Mesothelial cell of epicardium (in vitro differentiated cells): ENCODE measurements around the gene ARHGAP42. TPM values are rescaled to one million over a fixed set of nuclear protein-coding genes. Genes with fewer than 3 reads are reported as not detected.

Experiments used
- DNase-seq, 2 experiments: peaks; one replicate each; pipeline ENCODE4 v3.0.0; 2021; ENCODE audit warnings: low spot score in 2 of 2; ENCODE audit not compliant: unreplicated experiment in 2 of 2
- H3K27ac Mint-ChIP-seq: 2 replicates; pipeline ENCODE4 v1.8.0; 2021; ENCODE audit warnings: mixed read lengths
- H3K27me3 Mint-ChIP-seq: 2 replicates; pipeline ENCODE4 v1.8.0; 2021; ENCODE audit warnings: low read depth, mixed read lengths
- H3K36me3 Mint-ChIP-seq: 2 replicates; pipeline ENCODE4 v1.8.0; 2021; ENCODE audit warnings: mixed read lengths
- H3K4me1 Mint-ChIP-seq: 2 replicates; pipeline ENCODE4 v1.8.0; 2021; ENCODE audit warnings: mixed read lengths
- H3K4me3 Mint-ChIP-seq: 2 replicates; pipeline ENCODE4 v1.8.0; 2021; ENCODE audit warnings: mild to moderate bottlenecking, moderate library complexity, mixed read lengths
- H3K9me3 Mint-ChIP-seq: 2 replicates; pipeline ENCODE4 v1.8.0; 2021; ENCODE audit warnings: mixed read lengths
- CTCF ChIP-seq: fragments of 200-600 bp; sonication (generic); IDR thresholded peaks from one replicate; pipeline ENCODE4 v1.5.0; 2021; ENCODE audit warnings: antibody characterized with exemption; ENCODE audit not compliant: unreplicated experiment
- total RNA-seq: library from RNA; stranded (reverse); gene quantifications from 3 replicates; pipeline ENCODE4 v1.2.1, GENCODE V29; 2021

ARHGAP42 gene
- total RNA-seq, 1 donor from 2014 or later: 19.4 TPM

- no peak for TF ChIP-seq CTCF
- Mint-ChIP-seq H3K9me3 (no peaks in the 10 kb centered on the region), H3K27ac (no peak overlapping the region)
Measured at GRCh38 chr11:100756559-100756958, 69.5 kb downstream of the ARHGAP42 start.

GRCh38 chr11:100757646-100758045, 70.6 kb downstream of the ARHGAP42 start:
- Mint-ChIP-seq H3K4me3 (no peak overlapping the region), H3K27me3 (no peaks in the 10 kb centered on the region), H3K9me3 (no peaks in the 10 kb centered on the region), H3K36me3 (no peaks in the 10 kb centered on the region), H3K27ac (no peak overlapping the region), H3K4me1 (peaks cover 16% of the 10 kb centered on the region)
- DNase-seq: no peak
- no peak for TF ChIP-seq CTCF

More at GRCh38 chr11:100756559-100756958, 69.5 kb downstream of the ARHGAP42 start:
- Mint-ChIP-seq H3K36me3 (no peaks in the 10 kb centered on the region), H3K4me1 (peaks cover 14% of the 10 kb centered on the region), H3K27me3 (no peaks in the 10 kb centered on the region), H3K4me3 (no peak overlapping the region)
- no peak for DNase-seq

- H3K9me3 Mint-ChIP-seq: no peaks in the 10 kb centered on the region
- no peak for TF ChIP-seq CTCF
- no peaks in the 10 kb centered on the region for H3K27me3 Mint-ChIP-seq
- H3K4me3 Mint-ChIP-seq: no peak overlapping the region
- DNase-seq: no peak
- no peak overlapping the region for H3K27ac Mint-ChIP-seq
- peaks cover 5% of the 10 kb centered on the region for H3K4me1 Mint-ChIP-seq
- no peaks in the 10 kb centered on the region for H3K36me3 Mint-ChIP-seq
Measured at GRCh38 chr11:100759106-100759505, 72.0 kb downstream of the ARHGAP42 start.

GRCh38 chr11:100759856-100760255, 72.8 kb downstream of the ARHGAP42 start:
- no peak for DNase-seq
- H3K4me1 Mint-ChIP-seq: peaks cover 7% of the 10 kb centered on the region
- no peak overlapping the region for H3K27ac Mint-ChIP-seq
- no peaks in the 10 kb centered on the region for H3K27me3 Mint-ChIP-seq
- no peak for TF ChIP-seq CTCF
- no peak overlapping the region for H3K4me3 Mint-ChIP-seq
- no peaks in the 10 kb centered on the region for H3K36me3 Mint-ChIP-seq
- no peaks in the 10 kb centered on the region for H3K9me3 Mint-ChIP-seq

GRCh38 chr11:100760744-100761143, 73.7 kb downstream of the ARHGAP42 start:
- no peak overlapping the region for H3K4me3 Mint-ChIP-seq
- no peaks in the 10 kb centered on the region for H3K27me3 Mint-ChIP-seq
- no peak for DNase-seq
- no peak for TF ChIP-seq CTCF
- no peaks in the 10 kb centered on the region for H3K36me3 Mint-ChIP-seq
- H3K27ac Mint-ChIP-seq: peak overlapping the region; percentile 1
- peaks cover 7% of the 10 kb centered on the region for H3K4me1 Mint-ChIP-seq
- H3K9me3 Mint-ChIP-seq: no peaks in the 10 kb centered on the region

GRCh38 chr11:100761841-100762240, 74.8 kb downstream of the ARHGAP42 start:
- Mint-ChIP-seq H3K4me1 (peaks cover 7% of the 10 kb centered on the region), H3K4me3 (no peak overlapping the region), H3K27me3 (no peaks in the 10 kb centered on the region), H3K9me3 (no peaks in the 10 kb centered on the region), H3K27ac (peak overlapping the region; percentile 16), H3K36me3 (peaks cover 2% of the 10 kb centered on the region)
- no peak for TF ChIP-seq CTCF
- DNase-seq: no peak
